Measurements from ENCODE around the gene ELL2. TPM values are rescaled to one million over a fixed set of nuclear protein-coding genes. Genes with fewer than 3 reads are reported as not detected.
A peak's percentile ranks its signal among the peaks of the same experiment; 100 is the strongest.

Gene ELL2
- total and polyA plus RNA-seq, 9 of the 15 experiments (the other 6 are each of a cell fraction or from before 2014, with no cell fraction given): 4.3 to 18.3 (median 14.5) TPM

- Histone ChIP-seq H3K36me3 (ENCODE audit: control insufficient read depth, insufficient read depth, low read length) (no peaks in the 10 kb centered on the region; the same call in 2 of the 3 replicates), H3K9me3 (replicated peaks; ENCODE audit: control insufficient read depth, insufficient read depth, low read depth, low read length) (no peaks in the 10 kb centered on the region), H4K20me1 (replicated peaks; ENCODE audit: control insufficient read depth, insufficient read depth, low read length) (peaks cover 14% of the 10 kb centered on the region), H3K4me1 (replicated peaks in 1 of 2; ENCODE audit: control insufficient read depth in 2 of 2, insufficient read depth in 2 of 2, low read length in 2 of 2) (peaks cover 35 to 50% of the 10 kb centered on the region in 2 experiments; a peak in 4 of 5 replicates), H3K27ac (ENCODE audit: extremely low read depth, low read depth, low read length) (no peak overlapping the region), H3K4me3 (no peak overlapping the region), H3K9me1 (ENCODE audit: control insufficient read depth, insufficient read depth, low read length) (no peaks in the 10 kb centered on the region), H2AFZ (ENCODE audit: low read depth, low read length) (no peak overlapping the region), H3K79me2 (ENCODE audit: control insufficient read depth, insufficient read depth, low read length) (peaks cover 76% of the 10 kb centered on the region), H3K9ac (ENCODE audit: insufficient read depth in 1 of 2, low read depth in 2 of 2, low read length in 2 of 2) (no peak overlapping the region), H3K27me3 (ENCODE audit: control insufficient read depth in 2 of 2, insufficient read depth in 2 of 2, low read length in 2 of 2) (no peaks in the 10 kb centered on the region), H3K4me2 (ENCODE audit: insufficient read depth, low read length) (peak overlapping the region; percentile 84; the same call in 1 of the 2 replicates)
- CTCF ChIA-PET (ENCODE audit: low intra/inter-chr PET ratio): no interaction called here
- 81% methylated on average over 3 of the region's 3 CpGs for WGBS (ENCODE audit: insufficient coverage, low coverage, missing lambda C conversion rate)
- in situ Hi-C loops (cut with MboI): no loop called here
- BruUV-seq (replicated peaks): no TSS peak
- no peak for DNase-seq (ENCODE audit: extremely low read depth in 1 of 4, low spot score in 3 of 4)
- no peak for ATAC-seq
- POLR2A ChIA-PET: interaction anchor here (0.6 to 1.4 kb wide), 4 partner anchors 11 to 21 kb away, joined by 3 to 5 read pairs (median 4); no protein-coding TSS in a partner anchor
- no peak for FAIRE-seq
- intact Hi-C loops (cut with micrococcal nuclease): no loop called here
- no peak for TF ChIP-seq NCOR1 (IDR thresholded peaks at IDR 0.05)
- no peak for TF ChIP-seq SUPT5H (IDR thresholded peaks at IDR 0.05)
- no peak for TF ChIP-seq IRF9 (tag; IDR thresholded peaks at IDR 0.05)
- TF ChIP-seq, protein P1, sequence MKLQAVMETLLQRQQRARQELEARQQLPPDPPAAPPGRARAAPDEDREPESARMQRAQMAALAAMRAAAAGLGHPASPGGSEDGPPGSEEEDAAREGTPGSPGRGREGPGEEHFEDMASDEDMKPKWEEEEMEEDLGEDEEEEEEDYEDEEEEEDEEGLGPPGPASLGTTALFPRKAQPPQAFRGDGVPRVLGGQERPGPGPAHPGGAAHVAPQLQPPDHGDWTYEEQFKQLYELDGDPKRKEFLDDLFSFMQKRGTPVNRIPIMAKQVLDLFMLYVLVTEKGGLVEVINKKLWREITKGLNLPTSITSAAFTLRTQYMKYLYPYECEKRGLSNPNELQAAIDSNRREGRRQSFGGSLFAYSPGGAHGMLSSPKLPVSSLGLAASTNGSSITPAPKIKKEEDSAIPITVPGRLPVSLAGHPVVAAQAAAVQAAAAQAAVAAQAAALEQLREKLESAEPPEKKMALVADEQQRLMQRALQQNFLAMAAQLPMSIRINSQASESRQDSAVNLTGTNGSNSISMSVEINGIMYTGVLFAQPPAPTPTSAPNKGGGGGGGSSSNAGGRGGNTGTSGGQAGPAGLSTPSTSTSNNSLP (IDR thresholded peaks at IDR 0.05; ENCODE audit: borderline replicate concordance, low read depth, low read length): no peak
- TF ChIP-seq ZBTB8A (IDR thresholded peaks at IDR 0.05; ENCODE audit: partially characterized antibody): no peak
- TF ChIP-seq CBFA2T2 (conservative IDR thresholded peaks at IDR 0.05): no peak
- no peak for TF ChIP-seq MBD2 (IDR thresholded peaks at IDR 0.05; ENCODE audit: borderline replicate concordance, low read depth)
- no peak for TF ChIP-seq ARID4B (CRISPR knock-in tag; IDR thresholded peaks at IDR 0.05)
- TF ChIP-seq ILF3 (IDR thresholded peaks at IDR 0.05; ENCODE audit: borderline replicate concordance): no peak
- TF ChIP-seq CHD4 (IDR thresholded peaks at IDR 0.05; ENCODE audit: insufficient read depth, insufficient replicate concordance, low read depth, low read length, poor library complexity, severe bottlenecking): no peak
- no peak for TF ChIP-seq MAZ (CRISPR knock-in tag; conservative IDR thresholded peaks at IDR 0.05 in 1 of 2, IDR thresholded peaks at IDR 0.05 in 1 of 2)
- no peak for TF ChIP-seq HNRNPL (IDR thresholded peaks at IDR 0.05; ENCODE audit: low read depth, low read length)
- no peak for TF ChIP-seq FOXJ3 (CRISPR knock-in tag; IDR thresholded peaks at IDR 0.05)
- TF ChIP-seq YBX1 (IDR thresholded peaks at IDR 0.05): no peak
- no peak for TF ChIP-seq TAF1 (IDR thresholded peaks at IDR 0.05; ENCODE audit: control insufficient read depth, extremely low read depth, insufficient read depth, low read length, severe bottlenecking)
- no peak for TF ChIP-seq ZNF780A (CRISPR knock-in tag; IDR thresholded peaks at IDR 0.05)
Observed at GRCh38 chr5:95957561-95958203, 4.0 kb downstream of the ELL2 start.

Data from K562 (cell line).